HG03139 (cell line): Measurements from ENCODE around the gene MGAT4B.

ENCODE experiments used
- ATAC-seq: cut with Tn5 transposase; IDR thresholded peaks from one replicate; pipeline ENCODE4 v1.9.1; 2021; ENCODE audit not compliant: unreplicated experiment

Gene MGAT4B

DNA sequence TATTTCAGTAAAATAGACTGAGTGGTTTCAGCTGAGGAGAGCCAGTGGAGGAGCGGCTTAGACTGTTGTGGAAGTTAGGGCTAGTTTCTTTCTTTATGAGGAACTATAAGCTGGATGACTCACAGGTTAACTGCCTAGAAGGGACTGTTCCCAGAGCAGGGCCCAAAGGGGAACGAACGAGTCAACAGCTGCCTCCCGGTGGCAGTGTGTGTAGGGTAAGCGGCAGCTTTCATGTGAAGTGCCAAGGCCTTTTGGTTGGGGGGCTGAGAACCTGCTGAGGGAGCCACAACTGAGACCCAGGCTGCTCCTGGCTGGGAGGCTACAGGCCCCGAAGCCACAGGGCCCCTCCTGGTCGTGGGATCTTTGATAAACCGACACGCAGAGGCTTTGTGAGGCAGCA is 21.0 kb upstream of the MGAT4B start:
- no peak for ATAC-seq

DNA sequence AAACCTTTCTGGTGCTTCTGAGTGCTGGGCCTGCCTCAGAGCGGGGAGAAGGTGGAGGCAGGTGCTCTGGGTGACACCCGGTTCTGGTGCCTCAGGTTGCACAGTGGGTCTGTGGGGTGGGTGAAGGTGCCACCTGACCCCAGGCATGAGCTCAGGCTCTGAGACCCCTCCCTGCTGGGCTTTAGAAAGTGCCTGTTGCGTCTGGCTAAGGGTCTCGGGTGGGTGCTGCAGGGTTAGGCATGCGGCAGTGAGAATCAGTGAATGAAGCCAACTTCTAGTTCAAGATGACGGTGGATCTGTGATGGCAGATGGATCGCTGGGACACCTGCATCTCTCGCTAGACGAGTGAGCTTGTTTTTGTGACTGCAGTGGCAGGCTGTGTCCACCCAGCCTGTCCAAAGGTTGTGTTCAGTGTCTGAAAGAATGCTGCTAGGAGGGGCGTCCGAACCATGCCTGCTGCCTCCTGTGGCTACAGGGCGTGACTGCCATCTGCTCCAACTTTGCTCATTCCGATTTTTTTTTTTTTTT is 19.1 kb upstream of the MGAT4B start:
- ATAC-seq, result no peak

DNA sequence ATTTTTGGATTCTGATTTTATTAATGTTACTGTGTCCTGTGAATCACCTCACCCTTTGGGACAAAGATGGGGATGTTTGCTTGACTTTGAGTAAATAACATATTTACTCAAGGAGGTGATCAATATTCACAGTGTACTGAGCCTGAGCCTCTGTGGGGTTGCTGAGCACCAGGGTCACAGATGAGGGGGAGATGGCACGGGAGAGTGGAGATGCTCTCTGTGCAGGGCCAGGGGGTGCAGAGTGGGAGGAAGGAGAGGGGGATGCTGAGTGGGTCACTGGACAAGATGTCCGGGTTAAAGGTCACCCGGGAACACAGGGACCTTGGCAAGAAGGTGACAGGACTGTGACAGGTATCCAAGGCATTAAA is 18.1 kb upstream of the MGAT4B start:
- no peak for ATAC-seq

DNA sequence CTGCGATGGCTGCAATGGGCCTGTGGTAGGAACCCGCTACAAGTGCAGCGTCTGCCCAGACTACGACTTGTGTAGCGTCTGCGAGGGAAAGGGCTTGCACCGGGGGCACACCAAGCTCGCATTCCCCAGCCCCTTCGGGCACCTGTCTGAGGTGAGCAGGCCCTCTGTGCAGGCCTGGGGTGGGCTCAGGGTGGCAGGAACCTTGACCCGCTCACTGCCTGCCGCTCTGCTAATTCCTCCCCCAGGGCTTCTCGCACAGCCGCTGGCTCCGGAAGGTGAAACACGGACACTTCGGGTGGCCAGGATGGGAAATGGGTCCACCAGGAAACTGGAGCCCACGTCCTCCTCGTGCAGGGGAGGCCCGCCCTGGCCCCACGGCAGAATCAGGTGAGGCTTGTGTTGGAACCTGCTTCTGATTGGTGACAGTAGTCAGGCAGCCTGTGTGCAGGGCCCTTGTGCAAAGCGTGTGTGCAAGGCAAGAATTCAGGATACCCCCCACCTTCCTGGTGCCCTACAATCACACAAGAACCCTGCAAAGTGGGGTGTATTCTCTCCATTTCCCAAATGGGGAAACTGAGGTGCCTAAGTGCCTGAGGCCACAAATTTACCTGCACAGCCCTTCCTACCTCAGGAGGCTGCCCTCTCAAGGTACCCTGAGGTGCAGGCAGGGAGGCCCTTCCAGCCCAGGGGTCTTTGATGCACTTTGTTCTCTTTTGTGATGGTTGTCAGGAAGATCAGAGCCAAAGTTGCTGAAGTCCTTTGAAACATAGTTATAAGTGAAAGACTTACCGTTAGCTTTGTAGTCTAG is 17.5 kb upstream of the MGAT4B start:
- no peak for ATAC-seq

DNA sequence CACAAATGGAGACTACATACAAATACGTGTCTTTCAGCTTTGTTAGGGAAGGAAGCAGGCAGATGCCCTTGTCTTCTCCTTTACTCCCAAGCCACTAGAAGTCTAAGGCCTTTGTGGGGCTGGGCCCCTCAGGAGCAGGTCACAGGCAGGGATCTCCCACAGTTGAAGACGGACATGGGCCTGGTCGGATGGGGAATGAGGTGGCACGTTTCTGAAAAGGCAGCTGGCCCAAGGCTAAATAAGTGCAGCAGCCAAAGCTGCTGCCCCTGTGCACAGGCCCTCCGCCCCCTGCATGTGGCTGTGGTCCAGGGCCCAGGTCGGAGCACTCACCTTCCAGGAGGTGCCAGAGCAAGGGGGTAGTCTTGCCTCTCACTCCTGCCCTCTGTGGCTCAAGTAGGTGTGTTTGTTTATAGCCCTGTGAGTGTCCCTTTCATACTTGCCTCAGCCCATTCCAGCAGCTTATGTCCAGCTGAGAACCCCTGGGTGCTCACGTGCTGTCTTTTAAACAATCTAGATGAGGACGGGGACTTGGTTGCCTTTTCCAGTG is 15.9 kb upstream of the MGAT4B start:
- ATAC-seq, result no peak

DNA sequence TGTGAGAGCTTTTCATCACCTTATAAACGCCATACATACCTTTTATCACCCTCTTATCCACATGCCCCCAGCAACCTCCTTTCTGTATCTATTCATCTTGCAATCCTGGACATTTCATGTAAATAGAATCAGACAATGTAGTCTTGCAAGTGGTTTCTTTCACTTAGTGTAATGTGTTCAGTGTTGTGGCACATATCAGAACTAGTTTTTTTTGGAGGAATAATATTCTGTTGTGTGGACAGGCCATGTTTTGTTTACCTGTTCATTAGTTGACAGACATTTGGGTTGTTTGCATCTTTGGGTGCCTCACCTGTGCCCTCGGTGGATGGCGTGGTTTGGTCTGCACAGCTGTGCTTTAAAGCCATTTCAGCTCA is 15.4 kb upstream of the MGAT4B start:
- ATAC-seq, result no peak

DNA sequence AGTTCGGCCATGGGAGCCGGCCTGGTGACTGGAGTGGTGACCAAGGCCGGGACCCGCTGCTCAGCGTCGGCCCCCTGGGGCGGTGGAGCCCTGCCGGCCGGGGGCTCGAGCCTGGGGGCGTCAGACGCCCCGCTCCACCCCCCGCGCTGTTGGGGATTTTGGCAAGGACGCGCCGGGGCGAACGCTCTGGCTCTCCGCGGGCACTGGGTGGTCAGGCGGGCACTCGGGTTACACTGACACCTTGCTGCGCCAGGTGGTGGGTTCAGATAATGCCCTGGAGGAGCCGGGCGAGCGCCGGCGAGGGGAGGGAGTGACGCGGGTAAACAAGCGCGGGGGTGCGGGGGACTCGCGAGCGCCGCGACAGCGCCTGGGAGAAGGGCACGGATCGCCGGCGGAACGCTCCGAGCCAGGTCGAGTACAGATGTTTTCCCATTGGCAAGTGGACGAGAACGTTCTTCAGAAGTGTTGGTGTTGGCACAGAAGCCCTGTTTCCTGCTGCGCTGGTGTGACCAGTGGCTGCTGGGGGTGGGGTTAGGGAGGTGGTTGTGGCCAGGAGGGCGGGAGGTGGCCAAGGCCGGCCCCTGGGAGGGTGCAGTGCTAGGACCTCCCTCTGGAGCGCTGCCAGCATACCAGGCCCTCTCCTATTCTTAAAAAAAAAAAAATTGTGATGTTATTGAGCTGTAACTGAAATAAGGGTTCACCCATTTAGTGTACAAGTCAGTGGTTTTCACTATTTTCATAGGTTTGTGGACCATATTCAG is 14.8 kb upstream of the MGAT4B start:
- ATAC-seq, result peak; percentile 40

DNA sequence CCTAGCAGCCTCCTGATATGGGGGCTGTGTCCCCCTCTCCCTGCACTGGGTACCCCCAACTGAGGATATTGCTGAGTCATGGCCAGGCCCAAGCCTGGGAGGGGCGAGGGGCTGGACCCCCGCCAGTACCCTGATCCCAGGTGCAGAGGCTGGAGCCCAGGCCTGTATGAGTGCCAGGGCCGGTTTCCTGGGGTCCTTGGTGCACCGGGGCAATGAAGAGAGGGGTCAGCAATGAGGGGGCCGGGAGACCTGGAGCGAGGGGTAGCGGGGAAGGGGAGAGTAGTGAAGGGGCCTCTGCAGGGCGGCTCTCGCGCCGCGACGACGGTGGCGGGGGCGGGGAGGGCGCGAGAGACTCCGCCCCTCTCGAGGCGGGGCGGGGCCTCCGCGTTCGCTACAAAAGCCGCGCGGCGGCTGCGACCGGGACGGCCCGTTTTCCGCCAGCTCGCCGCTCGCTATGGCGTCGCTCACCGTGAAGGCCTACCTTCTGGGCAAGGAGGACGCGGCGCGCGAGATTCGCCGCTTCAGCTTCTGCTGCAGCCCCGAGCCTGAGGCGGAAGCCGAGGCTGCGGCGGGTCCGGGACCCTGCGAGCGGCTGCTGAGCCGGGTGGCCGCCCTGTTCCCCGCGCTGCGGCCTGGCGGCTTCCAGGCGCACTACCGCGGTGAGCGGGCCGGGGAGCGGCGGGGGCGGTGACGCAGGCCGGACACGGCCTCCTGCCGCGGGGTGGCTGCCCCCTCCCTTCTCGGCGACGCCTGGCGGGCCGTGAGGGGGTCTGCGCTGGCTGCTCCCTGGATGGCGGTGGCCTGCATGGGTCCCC is 14.0 kb upstream of the MGAT4B start, which contains the start of gene SQSTM1:
Gene SQSTM1, plus strand, starts transcription at position 423 of the 815 bp plus-strand sequence. Its CDS starts 32 bp downstream, at position 455.
- ATAC-seq, result peak; percentile 26

DNA sequence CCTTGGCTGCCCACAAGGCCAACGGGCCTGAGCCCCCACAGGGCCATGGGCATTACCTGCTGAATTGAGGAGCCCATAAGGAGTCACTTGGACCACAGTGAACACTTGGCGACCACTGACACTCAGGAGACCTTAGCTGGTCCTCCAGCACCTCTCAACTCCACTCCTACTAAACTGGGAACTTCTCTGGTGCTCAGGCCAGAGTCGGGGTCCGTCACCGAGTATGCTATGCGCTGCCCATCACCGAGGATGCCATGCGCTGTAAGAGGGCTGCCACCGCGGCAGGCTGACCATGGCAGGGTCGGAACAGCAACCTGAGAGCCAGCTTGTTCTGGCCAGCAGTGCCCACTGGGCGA is 13.4 kb upstream of the MGAT4B start:
- ATAC-seq, result no peak

DNA sequence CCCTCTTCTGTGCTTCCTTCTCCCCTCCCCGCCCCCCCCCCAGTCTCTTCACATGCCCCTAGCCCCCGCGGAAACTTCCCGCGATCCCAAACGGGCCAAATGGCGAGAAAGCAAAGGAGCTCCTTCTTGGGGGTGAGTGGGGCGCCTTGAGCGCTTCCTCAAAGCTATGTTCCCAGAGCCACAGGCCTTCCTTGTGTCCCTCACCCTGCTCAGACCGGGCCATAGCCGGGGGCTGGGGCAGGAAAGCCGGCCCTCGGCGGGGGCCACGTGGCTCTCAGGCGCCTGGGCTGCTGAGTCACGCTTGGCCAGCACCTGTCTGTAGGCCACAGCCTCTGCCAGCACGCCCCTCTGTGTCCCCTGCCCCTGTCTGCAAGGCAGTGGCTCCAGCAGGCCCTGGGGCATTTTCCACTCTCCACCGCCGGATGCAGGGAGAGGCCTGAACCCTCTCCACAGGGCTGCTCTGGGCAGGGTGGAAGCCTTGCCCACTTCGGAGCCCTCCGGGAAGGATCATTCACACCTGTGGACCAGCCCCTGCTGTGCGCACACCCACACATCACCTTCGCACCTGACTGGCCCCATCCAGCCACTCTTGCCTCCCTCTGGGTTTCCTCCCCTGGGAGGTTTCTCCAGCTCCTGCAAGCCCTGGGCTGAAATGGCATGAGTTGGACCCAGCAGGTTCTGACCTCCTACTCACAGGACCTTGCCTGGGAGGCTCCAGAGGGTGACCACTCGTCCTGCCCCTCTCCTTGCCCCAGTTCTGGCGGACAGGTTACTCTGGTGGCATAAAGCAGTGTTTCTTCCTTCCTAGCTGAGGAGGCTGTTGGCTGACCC is 12.8 kb upstream of the MGAT4B start:
- ATAC-seq, result no peak

DNA sequence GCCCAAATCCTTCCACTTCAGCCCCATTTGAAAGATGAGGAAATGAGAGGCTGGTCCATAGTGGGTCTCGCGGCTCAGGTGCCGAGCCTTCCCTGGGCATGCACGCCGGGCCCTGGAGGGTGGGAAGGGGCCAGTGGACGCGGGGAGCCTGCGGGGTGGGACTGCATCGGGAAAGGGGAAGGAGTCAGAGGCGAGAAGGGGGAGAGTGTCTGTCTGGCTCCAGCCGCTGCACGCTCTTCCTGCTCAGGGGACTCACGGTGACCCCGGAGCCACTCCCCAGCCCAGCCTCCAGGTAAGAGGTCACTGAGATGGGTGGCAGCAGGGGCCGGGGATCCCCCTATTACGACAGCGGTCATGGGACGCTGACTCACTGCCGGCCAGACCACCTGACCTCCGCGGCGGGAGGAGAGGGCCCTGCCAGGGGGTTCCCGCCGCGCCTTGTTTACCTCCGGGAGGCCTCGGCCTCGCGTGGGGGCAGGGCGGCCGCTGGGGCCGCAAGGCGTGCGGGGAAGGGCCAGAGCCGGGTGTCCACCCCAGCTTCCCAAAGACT is 12.2 kb upstream of the MGAT4B start:
- peak; percentile 51 for ATAC-seq

DNA sequence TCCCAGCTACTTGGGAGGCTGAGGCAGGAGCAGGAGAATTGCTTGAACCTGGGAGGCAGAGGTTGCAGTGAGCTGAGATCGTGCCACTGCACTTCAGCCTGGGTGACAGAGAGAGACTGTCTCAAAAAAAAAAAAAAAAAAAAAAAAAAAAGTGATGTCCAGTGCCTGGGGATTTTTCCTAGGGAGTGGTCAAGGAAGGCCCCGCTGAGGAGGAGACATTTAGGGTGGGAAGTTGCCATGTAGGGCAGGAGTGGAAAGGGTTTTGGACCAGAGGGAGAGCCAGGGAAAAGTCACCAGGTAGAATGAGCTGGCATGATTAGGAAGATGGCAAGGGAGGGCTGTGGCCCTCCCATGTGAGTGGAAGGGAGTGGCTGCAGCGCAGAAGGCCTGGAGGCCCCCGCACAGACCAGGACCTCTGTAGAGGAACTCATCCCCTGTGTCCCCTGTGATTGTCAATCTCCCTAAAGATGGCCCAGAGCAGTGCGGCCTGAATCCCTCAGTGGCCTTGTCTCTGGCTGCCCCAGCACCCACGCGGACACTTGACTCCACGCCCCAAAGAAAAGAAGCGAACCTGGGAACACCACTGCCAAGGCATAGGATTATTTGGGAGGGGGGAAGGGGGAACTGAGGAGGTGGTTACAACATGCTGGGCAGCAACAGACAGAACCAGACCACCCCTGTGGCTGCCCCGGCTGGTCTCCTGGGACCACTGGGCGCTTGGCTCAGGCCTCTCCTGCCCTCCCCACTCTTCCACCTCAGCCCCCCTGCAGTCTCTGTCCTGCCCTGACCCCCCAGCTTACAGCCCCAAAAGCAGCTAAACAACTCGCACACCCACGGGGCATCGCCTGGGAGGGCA is 11.5 kb upstream of the MGAT4B start:
- no peak for ATAC-seq

DNA sequence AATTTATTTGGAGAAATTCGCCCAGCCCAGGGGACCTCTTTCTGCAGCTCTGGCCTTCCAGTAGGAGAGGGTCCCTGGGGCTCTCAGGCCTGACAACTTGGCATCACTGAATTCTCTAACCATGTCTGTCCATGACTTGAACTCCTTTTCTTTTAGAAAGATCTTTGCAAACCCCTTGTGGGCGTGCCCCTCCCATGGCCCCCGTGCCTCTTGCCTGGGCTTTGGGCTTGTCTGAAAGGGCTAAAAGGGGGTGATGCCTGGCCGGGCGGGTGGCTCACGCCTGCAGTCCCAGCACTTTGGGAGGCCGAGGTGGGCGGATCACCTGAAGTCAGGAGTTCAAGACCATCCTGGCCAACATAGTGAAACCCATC is 10.8 kb upstream of the MGAT4B start:
- no peak for ATAC-seq

DNA sequence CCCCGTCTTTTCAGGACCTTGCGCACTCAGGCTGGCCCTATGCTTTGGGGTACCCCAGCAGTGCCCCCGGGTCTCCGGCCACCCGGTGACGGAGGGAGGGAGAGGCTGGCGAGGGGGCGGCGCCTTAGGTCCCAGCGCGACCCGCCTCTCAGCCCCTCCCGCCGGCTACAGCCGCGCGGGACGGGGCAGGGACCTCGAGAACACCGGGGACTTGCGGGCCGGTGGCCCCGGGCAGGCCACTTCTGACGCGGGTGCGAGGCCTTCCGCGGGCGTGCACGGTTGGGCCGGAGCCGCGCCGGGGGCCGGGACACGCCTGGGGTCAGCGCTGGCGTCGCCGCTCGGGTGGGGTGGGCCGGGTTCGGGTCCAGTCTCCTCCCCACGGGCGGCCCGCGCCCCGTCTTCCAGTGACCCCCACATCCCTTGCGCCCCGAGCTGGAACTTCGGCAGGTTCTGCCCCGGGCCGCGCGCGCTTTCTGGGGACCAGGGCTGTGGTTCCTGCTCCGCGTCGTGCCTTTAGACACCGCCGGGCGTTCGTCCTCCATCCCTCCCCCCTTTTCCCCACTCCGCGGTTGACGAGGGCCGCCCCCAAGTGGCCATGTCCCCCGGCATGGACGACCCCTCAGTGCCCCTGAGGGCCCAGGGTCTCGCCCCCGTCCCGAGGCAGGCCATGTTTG is 10.3 kb upstream of the MGAT4B start:
- ATAC-seq, result no peak

DNA sequence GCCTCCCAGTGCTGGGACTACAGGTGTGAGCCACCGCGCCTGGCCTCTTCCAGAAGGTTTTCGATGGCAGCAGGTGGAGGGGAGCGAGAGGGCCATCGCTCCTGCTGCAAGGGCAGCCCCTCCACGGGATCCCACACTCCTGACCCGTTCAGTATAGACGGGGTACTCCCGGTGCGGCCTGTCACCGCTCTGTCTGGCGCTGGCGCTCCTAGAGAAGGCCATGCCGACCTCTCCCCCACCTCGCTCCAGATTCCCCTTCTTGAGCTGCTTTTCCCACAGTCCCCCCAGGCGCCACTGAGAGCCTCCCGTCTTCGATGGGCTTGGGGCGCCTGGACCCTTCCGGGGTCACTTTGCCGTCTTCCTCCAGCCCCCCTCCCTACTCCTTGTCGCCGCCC is 9.7 kb upstream of the MGAT4B start:
- no peak for ATAC-seq

DNA sequence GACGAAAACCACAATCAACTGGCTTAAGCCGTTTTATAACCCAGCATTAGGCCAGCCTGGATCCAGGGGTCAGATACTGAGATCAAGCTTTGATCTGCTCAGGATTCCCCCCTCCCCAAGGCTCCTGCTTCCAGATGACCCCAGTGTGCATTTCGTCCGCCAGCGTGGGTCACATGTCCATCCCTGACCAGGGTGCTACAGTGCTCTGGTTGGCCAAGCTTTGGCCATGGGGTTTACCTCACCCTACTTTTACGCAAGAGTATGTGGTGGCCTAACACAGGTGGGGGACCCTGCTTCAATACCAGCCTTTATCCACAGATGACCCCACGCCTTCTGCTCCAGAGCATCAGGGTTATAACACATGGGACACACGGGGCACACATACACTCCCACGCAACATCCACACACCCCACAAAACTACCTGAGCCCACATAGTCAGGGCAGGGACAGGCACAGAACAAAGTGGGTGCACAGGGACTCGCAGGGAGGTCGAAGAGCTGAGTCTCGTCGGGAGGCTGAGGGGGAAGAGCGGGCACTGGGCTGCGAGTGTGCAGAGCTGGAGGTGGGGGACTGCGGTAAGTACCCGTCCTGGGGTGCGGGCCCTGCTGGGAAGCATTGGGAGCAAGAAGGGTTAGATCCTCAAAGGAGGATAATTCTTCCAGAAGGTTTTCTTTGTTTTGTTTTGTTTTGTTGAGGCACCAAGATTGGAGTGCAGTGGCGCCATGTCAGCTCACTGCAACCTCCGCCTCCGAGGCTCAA is 9.0 kb upstream of the MGAT4B start:
- ATAC-seq, result no peak

DNA sequence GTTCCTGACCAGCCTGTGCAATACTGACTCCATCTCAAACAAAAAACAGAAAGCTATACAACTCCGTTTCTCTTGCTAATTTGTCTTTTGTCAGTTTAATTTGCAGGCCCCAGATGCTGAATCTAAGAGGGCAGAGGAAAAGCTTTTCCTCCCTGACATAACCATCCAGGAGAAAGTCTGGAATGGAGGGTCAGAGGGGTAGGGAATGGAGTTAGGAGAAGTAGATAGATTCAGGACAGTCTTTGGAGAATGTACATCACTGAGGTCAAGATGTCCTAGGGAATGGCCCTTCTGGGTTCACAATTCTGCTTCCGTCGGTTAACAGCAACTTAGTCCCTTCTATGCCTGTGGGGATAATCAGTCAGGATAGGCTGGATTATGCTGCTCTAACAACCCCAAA is 7.4 kb upstream of the MGAT4B start:
- ATAC-seq, result no peak
